TTC549 (cell line): Measurements from ENCODE around the gene KRTAP10-12.

Experiments
- FAIRE-seq: peaks from 2 replicates; lab custom pipeline; 2012; peaks lifted over from hg19 to GRCh38; lab: Jason Lieb, UNC

The KRTAP10-12 gene

DNA sequence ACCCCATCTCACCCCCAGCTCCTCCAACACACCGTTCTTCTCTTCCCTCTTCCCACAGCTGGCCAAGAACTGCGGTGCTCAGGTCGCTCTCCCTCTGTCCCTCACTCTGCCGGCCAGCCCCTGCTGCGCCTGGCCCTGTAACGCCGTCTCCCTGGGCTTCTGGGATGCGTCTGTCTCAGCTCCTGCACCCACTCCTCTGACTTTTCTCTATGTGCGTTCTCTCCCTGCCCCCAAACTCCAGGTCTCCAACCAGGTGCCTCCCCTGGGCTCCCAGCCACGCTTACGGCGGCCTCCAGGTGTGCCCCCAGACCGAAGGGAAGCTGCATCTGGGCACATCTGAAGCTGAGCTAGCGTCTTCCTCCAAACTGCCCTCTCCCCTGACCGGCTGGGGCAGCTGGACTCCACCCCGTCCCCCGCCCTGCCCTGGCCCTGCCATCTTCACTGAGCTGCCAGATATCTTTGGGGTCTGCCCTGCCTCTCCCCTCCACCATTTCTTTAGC lies 2.6 kb downstream of the KRTAP10-12 start:
- no peak for FAIRE-seq

DNA sequence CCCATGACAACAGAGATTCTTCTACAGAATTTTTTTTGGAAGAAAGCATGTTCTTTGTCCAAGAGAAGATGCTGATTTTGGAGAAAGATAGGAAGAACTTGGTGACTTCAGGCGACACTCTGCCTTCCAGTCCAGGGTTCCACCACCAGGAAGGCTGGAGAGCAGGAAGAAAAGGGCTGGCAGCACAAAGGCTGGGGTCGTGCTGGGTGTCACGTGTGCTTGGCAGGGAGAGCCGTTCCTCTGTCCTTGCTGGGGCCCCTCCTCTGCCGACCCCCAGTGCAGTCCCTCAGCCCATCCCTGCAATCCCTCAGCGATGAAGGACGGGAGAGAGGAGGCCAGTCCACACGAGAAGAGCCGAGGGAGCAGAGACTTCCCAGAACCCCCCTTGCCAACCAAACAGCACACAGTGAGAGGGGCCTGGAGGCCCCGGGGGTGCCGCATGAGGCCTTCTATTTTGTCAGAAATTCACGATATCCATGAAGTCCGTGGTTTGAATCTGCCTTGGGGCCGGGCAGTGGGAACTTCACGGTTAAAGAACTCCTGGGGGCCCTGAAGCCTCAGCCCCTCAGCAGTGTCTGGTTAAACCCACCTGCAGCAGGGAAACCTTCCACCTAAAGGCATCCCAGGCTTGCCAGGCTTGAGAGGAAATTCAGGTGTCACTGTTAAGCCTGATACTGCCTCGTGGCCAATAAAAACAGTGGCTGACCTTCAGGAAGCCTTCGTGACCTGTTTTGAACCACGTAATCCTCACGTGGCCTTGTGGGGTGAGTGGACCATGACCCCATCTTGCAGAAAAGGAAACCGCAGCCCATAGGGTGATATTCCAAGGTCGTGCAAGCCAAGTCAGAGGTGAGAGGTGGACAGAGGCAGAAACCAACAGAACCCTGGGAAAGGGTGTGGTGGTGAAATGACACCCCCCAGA lies 3.4 kb downstream of the KRTAP10-12 start:
- FAIRE-seq: no peak

DNA sequence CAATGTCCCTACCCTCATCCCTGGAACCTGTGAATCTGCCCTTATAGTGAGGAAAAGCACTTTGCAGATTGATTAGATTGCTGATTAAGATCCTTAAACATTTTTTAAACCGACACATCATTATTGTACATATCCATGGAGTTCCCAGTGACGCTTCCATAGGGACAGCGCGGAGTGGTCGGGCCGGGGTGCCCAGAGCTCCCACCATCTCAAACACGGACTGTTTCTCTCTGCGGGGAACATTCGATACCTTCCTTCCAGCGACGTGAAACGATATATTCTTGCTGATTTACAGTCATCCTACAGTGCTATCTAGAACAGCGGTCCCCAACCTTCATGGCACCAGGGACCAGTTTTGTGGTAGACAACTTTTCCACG lies 4.0 kb downstream of the KRTAP10-12 start:
- FAIRE-seq: no peak

DNA sequence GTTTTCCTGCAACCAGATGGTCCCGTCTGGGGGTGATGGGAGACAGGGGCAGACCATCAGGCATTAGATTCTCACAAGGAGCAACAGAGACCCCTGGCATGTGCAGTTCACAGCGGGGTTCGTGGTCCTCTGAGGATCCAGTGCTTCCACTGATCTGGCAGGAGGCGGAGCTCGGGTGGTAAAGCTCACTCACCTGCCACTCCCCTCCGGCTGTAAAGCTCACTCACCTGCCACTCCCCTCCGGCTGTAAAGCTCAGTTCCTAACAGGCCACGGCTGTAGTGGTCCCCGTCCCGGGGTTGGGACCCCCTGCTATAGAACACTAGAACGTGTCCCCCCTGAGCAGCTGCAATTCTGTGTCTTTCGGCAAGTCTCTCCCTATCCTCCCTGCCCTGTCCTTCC lies 4.6 kb downstream of the KRTAP10-12 start:
- no peak for FAIRE-seq

DNA sequence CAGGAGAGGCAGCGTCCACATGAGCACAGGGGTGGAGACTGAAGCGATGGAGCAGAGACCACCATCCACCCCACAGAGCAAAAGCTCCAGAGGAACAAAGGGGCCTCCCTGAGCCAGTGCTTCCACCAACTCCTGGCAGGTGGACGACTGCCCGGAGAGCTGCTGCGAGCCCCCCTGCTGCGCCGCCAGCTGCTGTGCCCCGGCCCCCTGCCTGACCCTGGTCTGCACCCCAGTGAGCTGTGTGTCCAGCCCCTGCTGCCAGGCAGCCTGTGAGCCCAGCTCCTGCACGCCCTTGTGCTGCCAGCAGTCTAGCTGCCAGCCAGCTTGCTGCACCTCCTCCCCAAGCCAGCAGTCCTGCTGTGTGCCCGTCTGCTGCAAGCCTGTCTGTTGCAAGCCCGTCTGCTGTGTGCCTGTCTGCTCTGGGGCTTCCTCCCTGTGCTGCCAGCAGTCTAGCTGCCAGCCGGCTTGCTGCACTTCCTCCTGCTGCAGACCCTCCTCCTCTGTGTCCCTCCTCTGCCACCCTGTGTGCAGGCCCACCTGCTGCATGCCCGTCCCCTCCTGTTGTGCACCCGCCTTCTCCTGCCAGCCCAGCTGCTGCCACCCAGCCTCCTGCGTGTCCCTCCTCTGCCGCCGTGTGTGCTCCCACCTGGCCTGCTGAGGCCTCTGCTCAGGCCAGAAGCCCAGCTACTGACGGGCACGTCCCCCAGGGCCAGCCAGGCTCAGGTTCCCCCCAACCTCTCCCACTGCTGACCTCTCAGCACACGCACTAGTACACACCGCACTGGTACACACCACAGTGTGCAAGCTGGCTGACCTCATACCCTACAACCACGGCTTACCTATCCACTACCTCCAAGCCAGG lies 5.4 kb downstream of the KRTAP10-12 start:
- no peak for FAIRE-seq

DNA sequence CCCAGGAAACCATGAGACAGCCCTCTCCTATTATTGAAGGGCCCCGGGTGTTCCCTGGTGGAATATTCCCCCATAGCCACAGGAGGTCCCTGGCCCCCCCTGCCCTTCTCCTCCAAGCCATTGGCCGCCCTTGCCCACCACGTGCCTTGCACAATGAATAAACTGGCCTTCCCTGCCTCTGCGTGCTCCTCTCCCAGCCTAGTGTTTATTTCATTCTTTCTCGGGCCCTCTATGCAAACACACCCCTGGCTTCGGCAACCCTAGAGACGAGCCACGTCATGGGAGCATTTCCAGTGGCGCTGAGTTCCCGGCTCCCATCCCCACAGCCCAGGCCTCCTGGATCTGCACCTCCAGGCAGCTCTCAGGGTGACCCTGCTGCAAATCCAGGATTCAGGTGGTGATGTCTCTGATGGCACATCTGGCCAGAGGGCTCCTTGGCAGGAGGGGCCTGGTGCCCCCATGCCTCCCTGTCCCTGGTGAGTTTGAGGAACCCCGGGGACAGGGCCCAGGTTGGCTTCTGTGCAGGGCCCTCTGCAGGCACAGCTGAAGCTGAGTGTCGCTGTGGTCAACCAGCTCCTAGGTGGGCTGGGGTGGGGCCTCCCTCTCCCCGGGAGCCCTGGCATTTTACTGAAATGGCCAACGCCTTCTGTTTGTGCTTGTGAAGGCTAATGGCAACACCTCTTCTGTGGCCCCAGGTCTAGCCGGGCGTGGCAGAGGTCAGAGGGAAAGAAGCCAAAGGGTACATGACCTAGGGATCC lies 6.2 kb downstream of the KRTAP10-12 start:
- FAIRE-seq: no peak

DNA sequence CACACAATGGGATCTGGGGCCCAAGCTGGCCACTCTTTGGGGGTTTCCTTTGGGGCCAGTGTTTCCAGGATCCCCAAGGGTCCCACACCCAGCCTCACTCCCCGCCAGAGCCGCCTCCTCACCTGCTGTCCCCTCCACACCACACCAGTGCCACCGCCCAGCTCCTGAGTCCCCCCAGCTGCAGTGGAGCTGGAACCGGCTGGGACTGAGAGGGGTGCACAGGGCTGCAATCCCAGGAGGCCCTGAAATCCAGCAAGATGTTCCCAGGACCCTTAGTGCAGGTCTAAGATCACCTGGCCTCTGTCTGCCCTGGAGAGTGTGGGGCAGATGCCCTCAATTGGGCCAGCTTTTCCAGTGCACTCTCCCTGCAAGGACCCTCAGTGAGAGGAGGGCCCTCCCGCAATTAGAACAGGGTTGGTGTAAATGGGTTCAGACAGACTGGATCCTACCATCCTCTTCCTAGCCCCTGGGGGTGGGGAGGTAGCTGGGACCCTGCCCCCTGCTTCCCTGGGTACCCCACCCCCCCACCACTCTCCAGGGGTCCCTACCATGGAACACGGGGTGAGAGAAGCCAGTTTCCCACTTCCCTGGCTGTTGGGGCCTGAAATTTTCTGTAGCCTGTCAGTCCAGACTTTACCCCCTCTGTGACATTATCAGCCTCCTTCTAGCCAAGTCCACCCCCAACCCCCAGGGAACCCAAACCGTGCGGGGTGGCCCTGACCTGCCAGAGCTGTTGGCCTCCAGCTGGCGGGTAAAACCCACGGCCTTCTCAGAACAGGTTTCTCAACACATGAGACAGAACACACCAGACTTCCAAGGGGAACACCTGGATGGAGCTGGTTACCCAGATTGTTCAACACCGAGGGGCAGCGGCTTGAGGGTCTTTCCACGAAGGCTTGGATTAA lies 7.0 kb downstream of the KRTAP10-12 start:
- no peak for FAIRE-seq

DNA sequence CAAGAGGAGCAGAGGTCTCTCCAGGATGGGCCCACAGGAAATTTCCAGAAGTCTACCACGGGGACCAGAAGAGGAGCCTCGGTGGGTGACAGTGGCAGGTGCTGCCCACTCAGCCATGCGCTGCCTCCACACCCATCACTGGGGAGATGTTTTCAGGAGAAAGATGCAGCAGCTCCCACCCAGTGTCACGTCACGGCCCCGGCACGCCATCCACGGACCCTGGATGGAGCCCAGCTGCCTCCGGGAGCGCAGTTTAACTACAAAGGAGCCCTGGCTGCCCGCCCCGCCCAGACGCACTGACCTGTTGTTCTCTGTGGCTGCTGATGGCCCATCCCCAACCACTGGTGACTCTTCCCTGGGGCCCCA lies 7.6 kb downstream of the KRTAP10-12 start:
- FAIRE-seq: no peak

DNA sequence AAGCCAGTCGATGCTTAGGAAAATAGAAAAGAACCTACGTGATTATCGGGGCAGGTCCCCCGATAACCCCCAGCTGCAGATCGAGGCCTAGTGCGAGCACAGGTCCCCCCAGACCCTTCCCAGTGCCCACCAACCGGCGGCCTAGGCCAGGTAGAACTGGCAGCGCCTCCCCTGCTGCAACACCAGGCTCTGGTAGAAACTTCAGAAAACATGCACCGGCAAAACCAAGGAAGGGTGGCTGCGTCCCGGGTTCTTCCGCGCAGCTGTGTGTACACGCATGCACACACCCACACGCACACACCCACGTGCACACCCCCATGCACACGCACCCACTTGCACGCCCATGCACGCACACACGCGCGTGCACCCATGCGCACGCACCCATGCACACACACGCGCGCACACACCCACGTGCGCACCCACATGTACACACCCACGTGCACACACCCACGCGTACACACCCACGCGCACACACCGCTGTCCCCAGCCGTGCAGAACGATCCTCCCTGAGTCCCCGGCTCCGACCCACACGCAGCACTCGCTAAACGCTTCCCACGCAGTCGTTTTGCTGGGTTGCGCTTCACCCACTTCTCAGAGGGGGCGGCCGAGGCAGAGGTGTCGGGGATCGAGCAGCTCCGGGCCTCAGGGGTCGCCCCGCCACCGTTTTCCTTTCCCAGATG lies 9.2 kb downstream of the KRTAP10-12 start:
- no peak for FAIRE-seq

DNA sequence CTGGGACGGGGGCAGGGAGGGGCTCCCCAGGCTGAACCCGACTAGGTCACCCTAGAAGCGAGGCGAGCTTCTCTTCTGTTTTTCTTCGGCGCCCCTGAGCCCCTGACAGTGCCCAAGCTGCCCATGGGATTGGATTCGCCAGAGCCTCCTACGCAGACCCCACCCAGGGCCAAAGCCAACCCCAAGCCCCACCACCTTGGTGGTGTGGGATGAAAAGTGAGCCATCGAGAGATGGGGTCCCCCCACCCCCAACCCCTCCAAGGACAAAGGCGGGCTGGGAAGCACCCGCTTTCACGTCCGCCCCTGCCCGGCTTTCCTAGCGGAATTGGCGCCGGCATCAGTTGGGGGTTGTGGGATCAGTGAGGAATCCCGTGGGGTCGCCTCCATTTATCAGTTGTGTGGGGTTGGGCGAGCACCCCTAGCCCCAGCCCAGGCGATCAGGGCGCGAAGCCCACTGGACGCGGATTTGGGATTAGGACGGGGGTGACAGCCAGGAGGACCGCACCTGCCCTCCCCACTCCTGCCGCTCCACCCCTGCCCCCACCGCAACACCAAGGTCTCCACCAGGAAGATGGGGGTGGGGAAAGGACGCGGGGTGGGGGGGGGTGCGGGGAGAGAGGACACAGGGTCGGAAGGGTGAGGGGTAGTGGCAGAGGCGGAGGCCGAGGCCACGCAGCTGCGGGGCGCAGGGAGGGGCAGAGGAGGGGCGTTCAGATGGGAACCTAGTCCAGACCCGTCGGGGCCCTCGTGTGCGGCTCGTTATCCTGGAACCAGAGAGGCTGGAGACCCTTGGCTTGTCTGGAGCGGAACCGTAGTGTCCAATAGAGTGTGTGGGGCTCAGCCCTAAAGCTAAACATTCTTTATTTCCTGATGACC lies 10.0 kb downstream of the KRTAP10-12 start:
- no peak for FAIRE-seq

DNA sequence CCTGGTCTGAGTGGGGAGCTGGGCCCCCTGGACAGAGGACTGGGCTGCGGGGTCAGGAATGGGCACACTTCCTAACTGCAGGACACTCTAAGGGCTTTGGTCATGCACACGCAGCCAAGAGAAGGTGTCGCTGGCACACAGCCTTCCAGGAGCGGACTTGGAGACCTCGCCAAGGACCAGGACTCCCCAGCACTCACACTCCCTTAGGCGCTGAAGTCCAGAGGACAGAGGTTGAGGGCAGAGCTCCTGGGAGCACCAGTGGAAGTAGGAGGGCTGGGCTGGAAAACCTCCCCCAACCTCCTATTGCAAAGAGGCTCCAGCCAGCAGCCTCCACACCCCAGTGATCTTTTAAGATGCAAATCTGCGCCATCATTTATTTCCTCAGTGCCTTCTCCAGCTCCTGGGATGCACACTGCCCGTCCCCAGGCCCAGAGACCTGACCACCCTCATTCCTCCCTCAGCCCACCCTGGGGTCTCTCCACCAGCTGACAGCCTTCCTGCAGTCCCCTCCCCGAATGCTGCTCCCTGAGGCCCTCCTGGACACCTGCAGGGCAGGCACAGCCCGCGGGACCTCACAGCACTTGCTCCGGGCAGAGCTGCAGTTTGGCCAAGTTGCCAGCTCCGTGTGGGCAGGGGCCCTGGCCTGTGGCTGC lies 11.4 kb downstream of the KRTAP10-12 start:
- no peak for FAIRE-seq

DNA sequence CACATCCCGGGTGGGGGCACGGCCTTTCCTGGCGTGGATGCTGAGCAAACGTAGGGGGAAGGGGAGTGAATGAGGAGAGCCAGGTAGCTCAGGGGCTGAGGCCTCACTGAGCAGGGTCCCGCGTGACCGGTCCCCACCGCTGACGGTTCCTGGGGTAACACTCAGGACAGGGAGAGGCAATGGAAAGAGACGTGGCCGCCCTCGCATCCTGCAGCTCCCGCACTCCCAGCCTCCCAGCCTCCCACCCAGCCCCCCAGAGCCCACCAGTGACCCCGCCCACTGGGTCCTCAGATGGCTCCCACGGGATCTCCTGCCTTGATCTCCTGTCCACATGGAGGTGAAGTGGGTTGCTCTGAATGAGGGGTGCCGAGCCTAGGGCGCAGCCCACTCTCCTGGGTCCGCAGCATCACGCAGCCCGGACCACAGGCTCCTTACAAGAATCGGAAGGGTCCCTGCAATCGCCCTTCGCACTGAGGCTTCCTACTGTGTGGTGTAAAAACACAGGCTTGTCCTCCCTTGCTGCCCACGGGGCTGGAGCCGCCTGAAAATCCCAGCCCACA lies 12.0 kb downstream of the KRTAP10-12 start:
- FAIRE-seq: no peak

DNA sequence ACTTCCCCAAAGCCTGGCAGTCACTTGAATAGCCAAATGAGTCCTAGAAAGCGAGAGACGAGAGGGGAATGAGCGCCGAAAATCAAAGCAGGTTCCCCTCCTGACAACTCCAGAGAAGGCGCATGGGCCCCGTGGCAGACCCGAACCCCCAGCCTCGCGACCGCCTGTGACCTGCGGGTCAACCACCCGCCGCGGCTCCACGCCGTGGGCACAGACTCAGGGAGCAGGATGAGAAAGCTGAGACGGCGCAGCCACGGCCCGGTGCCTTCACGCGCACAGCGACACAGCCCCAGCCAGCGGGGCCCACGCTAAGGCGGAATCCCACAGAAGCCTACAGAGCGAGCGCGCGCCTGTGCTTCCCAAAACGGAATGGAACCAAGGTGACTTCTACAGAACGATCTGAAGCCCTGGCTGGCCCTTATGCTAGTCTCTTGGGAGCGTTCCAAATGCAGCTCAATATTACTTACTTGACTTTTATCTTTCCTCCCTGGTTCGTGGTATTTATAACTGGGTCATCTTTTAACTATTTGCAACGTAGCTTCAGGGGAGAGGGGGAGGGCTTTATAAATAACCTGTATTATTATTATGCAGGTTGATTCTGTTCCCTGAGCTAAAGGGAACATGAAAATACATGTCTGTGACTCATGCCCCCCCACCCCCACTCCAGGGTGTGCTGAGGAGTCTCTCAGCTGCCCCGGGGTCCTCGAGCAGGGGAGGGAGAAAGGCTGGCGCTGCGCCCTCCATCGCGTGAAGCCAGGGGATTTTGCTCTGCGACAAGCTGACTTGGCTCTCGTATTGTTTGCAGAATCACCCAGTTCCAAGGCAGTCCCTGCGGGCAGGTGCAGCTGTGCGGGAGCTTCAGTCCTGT lies 12.7 kb downstream of the KRTAP10-12 start:
- FAIRE-seq: no peak

DNA sequence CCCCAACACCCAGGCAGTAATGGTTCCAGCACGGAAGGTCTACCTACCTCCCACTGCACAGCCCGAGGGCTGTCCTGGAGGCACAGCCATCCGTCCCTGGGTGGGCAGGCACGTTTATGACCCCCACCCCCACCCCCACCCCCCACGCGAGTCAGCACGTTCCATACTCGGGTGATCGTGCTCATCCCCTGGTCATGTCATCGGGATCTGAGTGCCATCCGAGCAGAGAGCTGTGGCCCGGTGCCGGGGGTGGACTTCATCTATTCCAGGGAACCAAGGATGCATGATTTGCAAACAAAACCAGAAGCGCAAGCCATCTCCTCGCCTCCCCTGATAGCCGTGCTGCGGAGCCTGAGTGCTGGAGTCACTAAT lies 13.3 kb downstream of the KRTAP10-12 start:
- FAIRE-seq: no peak

DNA sequence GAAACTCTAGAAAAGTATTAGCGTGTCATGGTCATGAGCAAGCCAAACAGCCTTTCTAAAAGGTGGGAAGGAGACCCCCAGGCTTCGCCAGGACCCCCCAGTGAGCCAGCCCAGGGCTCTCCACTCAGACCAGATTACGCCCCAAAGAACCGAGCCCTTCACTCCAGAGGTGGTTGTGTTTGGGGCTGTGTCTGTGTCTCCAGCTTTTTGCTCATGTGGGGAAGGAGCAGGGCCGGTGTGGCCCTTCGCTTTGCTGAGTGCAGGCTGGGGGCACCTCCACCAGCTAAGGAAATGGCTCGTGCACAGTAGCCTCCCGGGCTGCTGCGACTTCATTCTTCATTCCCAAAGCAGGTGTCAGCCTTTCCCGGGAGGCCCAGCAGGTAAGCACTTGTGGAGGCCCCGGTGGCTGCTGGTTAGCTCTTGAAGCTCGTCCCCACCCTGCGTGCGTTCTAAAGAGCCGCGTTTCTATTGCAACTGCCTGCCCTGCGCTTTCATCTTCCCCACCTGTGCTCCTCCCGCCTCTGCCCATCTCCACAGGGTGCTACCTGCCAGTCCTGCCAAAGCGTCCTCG lies 13.9 kb downstream of the KRTAP10-12 start:
- FAIRE-seq: no peak

DNA sequence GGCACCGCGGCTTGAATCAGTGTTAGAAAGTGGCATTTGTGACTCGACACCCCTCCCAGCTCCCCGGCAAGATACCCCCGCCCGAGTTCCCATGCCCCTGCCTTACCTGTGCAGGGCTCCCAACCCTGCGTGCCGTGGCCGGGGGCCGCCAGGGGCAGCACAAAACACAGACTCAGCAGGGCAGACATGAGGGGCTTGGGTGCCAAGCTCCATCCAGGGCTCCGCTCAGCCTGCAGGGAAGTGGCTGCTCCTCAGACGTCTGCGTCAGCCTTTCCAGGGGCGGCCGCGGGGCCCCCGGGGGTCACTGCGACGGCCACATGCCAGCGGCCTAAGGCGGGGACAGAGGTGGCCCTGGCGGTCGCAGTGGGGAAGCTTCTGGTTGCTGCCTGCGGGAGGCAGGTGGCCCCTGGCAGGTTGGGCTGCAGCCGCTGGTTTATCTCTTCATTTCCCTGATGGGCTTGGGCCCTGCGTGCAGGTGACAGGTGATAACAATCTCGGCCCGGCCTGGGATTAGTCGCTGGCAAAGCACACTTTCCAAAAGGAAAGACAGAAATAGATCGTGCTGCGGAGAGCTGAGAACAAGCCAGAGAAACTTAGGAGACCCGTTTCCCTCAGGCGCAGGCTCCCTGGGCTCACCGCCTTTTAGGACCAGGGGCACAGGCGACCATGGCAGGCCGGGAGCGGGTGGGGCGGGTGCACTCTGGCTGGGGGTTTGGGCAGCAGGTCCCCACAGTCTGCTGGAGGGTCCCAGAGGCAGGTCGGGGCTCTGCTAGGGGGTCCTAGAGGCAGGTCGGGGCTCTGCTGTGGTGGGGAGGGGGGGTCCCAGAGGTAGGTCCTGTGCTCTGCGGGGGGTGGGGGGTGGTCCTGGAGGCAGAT lies 14.6 kb downstream of the KRTAP10-12 start, which contains the start of gene TSPEAR:
TSS of gene TSPEAR (minus strand) at position 246 of the 876 bp plus-strand sequence. CDS start at position 188, 58 bp downstream.
- FAIRE-seq: no peak
